Measurements from ENCODE around the gene PHC2.

The PHC2 gene

DNA sequence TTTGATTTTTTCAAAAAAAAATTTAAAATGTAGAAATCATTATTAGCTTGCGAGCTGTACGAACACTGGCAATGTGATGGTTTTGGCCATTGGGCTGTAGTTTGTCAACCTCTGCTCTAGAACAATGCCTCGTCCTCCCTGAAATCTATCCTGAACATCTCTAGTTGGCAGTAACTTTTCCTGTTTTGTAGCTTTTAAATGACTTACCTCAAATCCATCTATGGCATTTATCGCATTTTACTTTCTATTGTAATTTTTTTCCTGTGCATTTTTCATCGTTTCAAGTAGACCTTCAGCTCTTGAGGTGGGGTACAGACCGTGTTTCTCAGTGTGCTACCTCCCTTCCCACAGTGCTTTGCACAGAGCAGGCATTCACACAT lies 79.6 kb downstream of the PHC2 start:
- no peak for DNase-seq (ENCODE audit: low read depth)
- H3K4me3 ChIP-seq (ENCODE audit: low read length), result no peak overlapping the region
- TF ChIP-seq, protein P1, sequence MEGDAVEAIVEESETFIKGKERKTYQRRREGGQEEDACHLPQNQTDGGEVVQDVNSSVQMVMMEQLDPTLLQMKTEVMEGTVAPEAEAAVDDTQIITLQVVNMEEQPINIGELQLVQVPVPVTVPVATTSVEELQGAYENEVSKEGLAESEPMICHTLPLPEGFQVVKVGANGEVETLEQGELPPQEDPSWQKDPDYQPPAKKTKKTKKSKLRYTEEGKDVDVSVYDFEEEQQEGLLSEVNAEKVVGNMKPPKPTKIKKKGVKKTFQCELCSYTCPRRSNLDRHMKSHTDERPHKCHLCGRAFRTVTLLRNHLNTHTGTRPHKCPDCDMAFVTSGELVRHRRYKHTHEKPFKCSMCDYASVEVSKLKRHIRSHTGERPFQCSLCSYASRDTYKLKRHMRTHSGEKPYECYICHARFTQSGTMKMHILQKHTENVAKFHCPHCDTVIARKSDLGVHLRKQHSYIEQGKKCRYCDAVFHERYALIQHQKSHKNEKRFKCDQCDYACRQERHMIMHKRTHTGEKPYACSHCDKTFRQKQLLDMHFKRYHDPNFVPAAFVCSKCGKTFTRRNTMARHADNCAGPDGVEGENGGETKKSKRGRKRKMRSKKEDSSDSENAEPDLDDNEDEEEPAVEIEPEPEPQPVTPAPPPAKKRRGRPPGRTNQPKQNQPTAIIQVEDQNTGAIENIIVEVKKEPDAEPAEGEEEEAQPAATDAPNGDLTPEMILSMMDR (conservative IDR thresholded peaks at IDR 0.05; ENCODE audit: low read length), result no peak

DNA sequence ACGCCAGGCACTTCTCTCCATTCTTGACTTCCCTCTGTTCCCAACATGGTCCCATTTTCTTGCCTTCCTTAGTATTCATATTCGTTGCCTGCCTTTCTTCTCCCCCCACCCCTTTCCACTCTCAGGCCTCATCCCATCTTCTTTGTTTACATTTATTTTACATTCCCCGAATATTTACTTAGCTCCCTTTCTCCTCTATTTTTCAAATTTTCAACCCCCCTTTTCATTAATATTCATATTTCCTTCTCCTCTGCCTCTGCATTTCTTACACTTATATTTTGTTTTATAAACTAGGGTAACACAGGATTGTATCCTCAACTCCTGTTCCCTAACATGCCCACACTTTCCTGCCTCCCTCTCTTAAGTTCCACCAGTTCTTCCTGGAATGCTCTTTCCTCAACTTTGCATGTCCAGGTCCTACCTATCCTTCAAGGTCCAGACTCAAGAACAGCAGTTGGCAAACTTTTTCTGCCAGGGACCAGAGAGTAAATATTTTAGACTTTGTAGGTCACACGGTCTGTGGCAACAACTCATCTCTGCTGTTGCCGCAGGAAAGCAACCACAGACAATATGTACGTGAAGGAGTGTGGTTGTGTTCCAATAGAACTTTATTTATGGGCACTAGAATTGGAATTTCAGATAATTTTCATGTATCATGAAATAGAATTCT lies 80.1 kb downstream of the PHC2 start:
- DNase-seq (ENCODE audit: low read depth), result no peak
- H3K4me3 ChIP-seq (ENCODE audit: low read length), result peak overlapping the region; percentile 72
- TF ChIP-seq, protein P1 (conservative IDR thresholded peaks at IDR 0.05; ENCODE audit: low read length), result no peak

DNA sequence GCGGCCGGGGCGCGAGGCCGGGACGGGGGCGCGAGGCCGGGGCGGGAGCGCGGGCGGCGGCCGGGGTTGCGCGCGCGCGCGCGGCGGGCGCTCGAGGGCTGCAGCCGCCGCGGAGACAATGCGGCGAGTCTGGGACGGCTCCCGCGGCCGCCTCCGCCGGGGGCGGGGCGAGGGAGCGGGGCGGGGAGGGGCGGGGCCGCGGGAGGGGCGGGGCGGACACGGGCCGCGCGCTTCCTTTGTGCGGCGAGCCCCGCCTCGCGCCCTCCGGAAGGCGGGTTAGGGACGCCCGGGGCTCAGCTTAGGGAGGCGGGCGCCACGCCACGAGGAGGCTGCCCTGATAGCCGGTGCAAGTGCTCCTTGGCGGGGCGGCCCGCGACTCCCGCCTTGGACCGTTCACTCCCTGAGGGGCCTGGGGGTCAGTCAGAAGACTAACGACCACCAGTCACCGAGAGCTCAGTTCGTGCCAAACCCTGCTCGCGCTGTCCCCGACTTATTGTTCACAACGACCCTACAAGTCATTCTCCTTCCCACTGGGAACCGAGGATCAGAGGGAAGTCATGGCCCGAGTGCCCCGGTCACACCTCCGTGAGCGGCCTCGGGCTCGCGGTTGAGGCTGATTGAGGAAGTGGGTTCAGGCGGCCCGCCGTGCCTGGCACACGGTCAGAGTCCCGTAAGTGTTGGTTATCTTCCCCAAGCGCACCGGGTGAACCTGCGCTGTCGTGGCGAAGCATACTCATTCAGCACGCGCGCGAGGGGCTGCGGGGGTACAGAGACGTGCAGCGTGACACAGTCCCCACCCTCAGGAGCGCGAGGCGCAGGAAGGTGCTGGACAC lies 80.9 kb downstream of the PHC2 start:
- TF ChIP-seq, protein P1 (conservative IDR thresholded peaks at IDR 0.05; ENCODE audit: low read length), result no peak
- peak; percentile 77 for DNase-seq (ENCODE audit: low read depth)

DNA sequence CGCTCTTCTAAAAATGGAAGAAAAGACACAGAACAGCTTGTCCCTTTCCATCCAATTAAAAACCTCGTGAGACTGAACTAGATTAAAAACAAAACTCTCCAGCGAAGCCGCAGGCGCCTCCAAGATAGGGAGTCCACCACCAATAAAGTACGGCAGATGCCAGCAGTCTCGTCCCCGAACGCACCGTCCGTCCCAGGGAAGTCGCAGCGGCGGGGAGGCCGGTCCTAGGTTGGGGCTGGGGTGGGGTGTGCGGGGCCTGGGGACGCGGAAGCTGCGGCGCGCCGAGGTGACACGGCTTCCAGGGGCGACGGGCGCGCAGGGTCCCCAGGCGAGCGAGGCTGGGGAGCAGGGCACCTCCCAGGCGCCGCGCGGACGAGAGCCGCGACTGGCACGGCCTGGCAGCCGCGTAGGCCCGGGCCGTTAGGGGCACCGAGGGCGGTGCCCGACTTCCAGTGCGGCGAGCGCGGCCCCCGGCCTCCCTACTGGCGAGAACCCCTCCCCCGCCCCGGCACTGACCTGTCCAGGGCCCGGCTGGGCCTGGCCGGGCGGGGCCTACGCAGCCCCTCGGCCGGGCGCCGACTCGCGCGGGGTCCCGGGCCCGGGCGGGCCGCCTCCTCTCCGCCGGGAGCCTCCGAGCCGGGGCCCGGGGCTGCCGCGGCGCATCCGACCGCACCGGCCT lies 81.7 kb downstream of the PHC2 start:
- TF ChIP-seq, protein P1 (conservative IDR thresholded peaks at IDR 0.05; ENCODE audit: low read length), result no peak
- peak overlapping the region; percentile 66 for H3K4me3 ChIP-seq (ENCODE audit: low read length)
- peak; percentile 27 for DNase-seq (ENCODE audit: low read depth)

More for the DNA sequence above, 80.9 kb downstream of the PHC2 start:
- H3K4me3 ChIP-seq (ENCODE audit: low read length), result peak overlapping the region; percentile 72

DNA sequence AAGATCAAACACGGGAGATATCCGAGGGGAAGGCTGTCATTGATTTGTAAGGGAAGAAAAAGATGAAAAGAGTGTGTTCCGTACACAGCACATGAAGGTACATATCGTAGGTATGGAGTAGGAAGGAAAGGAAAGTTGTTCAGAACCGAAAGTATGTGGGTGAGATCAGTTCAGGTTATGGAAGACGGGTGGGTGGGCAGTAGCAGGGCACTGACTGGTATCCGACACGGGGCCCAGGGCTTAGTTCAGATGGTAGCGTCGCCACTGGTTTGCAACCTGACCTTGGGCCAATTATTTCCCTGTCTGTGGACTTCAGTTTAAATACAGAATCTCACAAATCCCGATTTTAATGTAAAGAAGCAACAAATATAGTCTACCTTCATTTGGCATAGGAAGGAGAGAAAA lies 82.2 kb downstream of the PHC2 start:
- H3K4me3 ChIP-seq (ENCODE audit: low read length), result peak overlapping the region; percentile 66
- TF ChIP-seq, protein P1 (conservative IDR thresholded peaks at IDR 0.05; ENCODE audit: low read length), result no peak
- DNase-seq (ENCODE audit: low read depth), result peak; percentile 19

DNA sequence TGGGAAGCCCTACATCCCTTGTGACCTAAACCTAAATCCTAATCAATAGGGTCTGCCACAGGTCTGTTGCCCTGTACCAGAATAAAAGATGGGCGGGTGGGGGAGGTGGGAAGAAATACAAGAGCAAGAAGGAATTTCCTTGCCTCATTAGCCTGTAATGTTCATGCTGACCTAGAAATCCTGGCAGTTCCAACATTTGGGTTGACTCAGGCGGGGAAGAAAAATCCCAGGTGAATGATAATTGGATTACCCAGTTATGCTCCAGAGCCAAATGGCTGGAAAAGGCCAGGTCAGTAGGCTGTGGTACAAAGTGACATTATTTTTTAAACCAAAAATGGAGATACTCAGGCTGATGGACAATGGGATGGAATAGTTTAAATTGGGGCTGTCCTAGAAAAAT lies 82.7 kb downstream of the PHC2 start:
- DNase-seq (ENCODE audit: low read depth), result peak; percentile 60
- TF ChIP-seq, protein P1 (conservative IDR thresholded peaks at IDR 0.05; ENCODE audit: low read length), result no peak
- H3K4me3 ChIP-seq (ENCODE audit: low read length), result peak overlapping the region; percentile 66
